ENCODE data around the gene SRBD1. TPM values are rescaled to one million over a fixed set of nuclear protein-coding genes. Genes with fewer than 3 reads are reported as not detected.

SRBD1 gene
- total RNA-seq, 6 experiments from 2014 or later: 7.4 to 14.1 (median 9.4) TPM

GRCh38 chr2:45631319-45631718, 20.3 kb upstream of the SRBD1 start:
- H3K27me3 ChIP-seq: no peaks in the 10 kb centered on the region
- no peak for TF ChIP-seq POLR2A (IDR thresholded peaks at IDR 0.05)
- TF ChIP-seq CTCF (IDR thresholded peaks at IDR 0.05): no peak
- DNase-seq (no peak), ATAC-seq (no peak)
- no peak overlapping the region for H3K4me3 ChIP-seq
- no peaks in the 10 kb centered on the region for H3K9me3 ChIP-seq
- no peaks in the 10 kb centered on the region for H3K36me3 ChIP-seq
- peaks cover 0 to 11% (median 5%) of the 10 kb centered on the region in 4 donors for H3K4me1 ChIP-seq
- 93% methylated on average over 2 of the region's 3 CpGs for whole genome bisulfite sequencing (ENCODE audit: insufficient coverage, low coverage, low lambda C conversion rate, missing lambda C conversion rate)
- intact Hi-C loops (cut with DNase I): no loop called here
- H3K27ac ChIP-seq: no peak overlapping the region

- Histone ChIP-seq H3K9me3 (no peaks in the 10 kb centered on the region), H3K27ac (no peak overlapping the region), H3K27me3 (no peaks in the 10 kb centered on the region), H3K4me1 (peaks cover 0 to 17% (median 6%) of the 10 kb centered on the region in 4 donors), H3K4me3 (no peak overlapping the region), H3K36me3 (no peaks in the 10 kb centered on the region)
- TF ChIP-seq CTCF (IDR thresholded peaks at IDR 0.05) (no peak), POLR2A (IDR thresholded peaks at IDR 0.05) (no peak)
- intact Hi-C loops (cut with DNase I): no loop called here
- 89% methylated on average over 1 of the region's 1 CpG for WGBS (ENCODE audit: insufficient coverage, low coverage, low lambda C conversion rate, missing lambda C conversion rate)
- DNase-seq (no peak), ATAC-seq (no peak)
These were observed 18.9 kb upstream of the SRBD1 start for GRCh38 chr2:45629971-45630370.

GRCh38 chr2:45627911-45628310, 16.8 kb upstream of the SRBD1 start:
- Histone ChIP-seq H3K9me3 (no peaks in the 10 kb centered on the region), H3K27me3 (no peaks in the 10 kb centered on the region), H3K4me3 (no peak overlapping the region), H3K4me1 (peaks cover 0 to 17% (median 6%) of the 10 kb centered on the region in 4 donors), H3K36me3 (no peaks in the 10 kb centered on the region), H3K27ac (no peak overlapping the region)
- ATAC-seq (no peak), DNase-seq (no peak)
- WGBS (ENCODE audit: insufficient coverage, low coverage, low lambda C conversion rate, missing lambda C conversion rate): 88% methylated on average over 1 of the region's 1 CpG
- intact Hi-C loops (cut with DNase I): no loop called here
- TF ChIP-seq CTCF (IDR thresholded peaks at IDR 0.05) (no peak), POLR2A (IDR thresholded peaks at IDR 0.05) (no peak)

- no peaks in the 10 kb centered on the region for H3K27me3 ChIP-seq
- H3K36me3 ChIP-seq: no peaks in the 10 kb centered on the region
- TF ChIP-seq POLR2A (IDR thresholded peaks at IDR 0.05): no peak
- ATAC-seq: peak; percentile 95 to 96 (median 95)
- intact Hi-C loops (cut with DNase I): no loop called here
- no peak overlapping the region for H3K27ac ChIP-seq
- no peak overlapping the region for H3K4me3 ChIP-seq
- peaks cover 0 to 17% (median 6%) of the 10 kb centered on the region in 4 donors for H3K4me1 ChIP-seq
- H3K9me3 ChIP-seq: no peaks in the 10 kb centered on the region
- DNase-seq: peak in 1 of 3 donors; percentile 54
- WGBS (ENCODE audit: insufficient coverage, low coverage, low lambda C conversion rate, missing lambda C conversion rate): 22% methylated on average over 8 of the region's 8 CpGs
These were observed 15.5 kb upstream of the SRBD1 start for GRCh38 chr2:45626387-45627221.

- ATAC-seq (no peak), DNase-seq (no peak)
- H3K36me3 ChIP-seq: no peaks in the 10 kb centered on the region
- H3K4me1 ChIP-seq: peaks cover 0 to 17% (median 6%) of the 10 kb centered on the region in 4 donors
- no peak overlapping the region for H3K4me3 ChIP-seq
- H3K27me3 ChIP-seq: no peaks in the 10 kb centered on the region
- intact Hi-C loops (cut with DNase I): no loop called here
- no peaks in the 10 kb centered on the region for H3K9me3 ChIP-seq
- TF ChIP-seq POLR2A (IDR thresholded peaks at IDR 0.05): no peak
- no peak for TF ChIP-seq CTCF (IDR thresholded peaks at IDR 0.05)
- no peak overlapping the region for H3K27ac ChIP-seq
These were observed 14.8 kb upstream of the SRBD1 start for GRCh38 chr2:45625824-45626223.
